Panc1 (cell line): ENCODE measurements around the gene TRIM44.

ENCODE experiments used
- CTCF ChIP-seq: fragments of 450-650 bp; IDR thresholded peaks from 2 replicates; pipeline ENCODE4 v1.5.1; 2017; ENCODE audit warnings: mild to moderate bottlenecking
- POLR2AphosphoS5 ChIP-seq: IDR thresholded peaks from 2 replicates; pipeline ENCODE4 v1.6.1; 2012; ENCODE audit warnings: mild to moderate bottlenecking, low read depth, low read length, moderate library complexity
- REST ChIP-seq, 2 experiments: IDR thresholded peaks; 2 replicates each; pipeline ENCODE4 v1.6.1; 2011 to 2012; ENCODE audit warnings: low read depth in 2 of 2, control low read depth in 1 of 2, low read length in 1 of 2, mild to moderate bottlenecking in 1 of 2, moderate library complexity in 1 of 2; ENCODE audit not compliant: insufficient read depth in 1 of 2
- SIN3A ChIP-seq: IDR thresholded peaks from 2 replicates; pipeline ENCODE4 v1.6.1; 2012; ENCODE audit warnings: low read depth, mild to moderate bottlenecking, low read length, moderate library complexity, borderline replicate concordance; ENCODE audit not compliant: insufficient read depth
- TCF7L2 ChIP-seq: IDR thresholded peaks from 2 replicates; pipeline ENCODE4 v1.6.1; 2011; ENCODE audit warnings: mild to moderate bottlenecking, low read depth, low read length, inconsistent platforms

GRCh38 chr11:35864131-35864530, 201.6 kb downstream of the TRIM44 start:
- TF ChIP-seq CTCF, result no peak
- no peak for TF ChIP-seq POLR2AphosphoS5
- TF ChIP-seq REST (IDR thresholded peaks at IDR 0.05; ENCODE audit: insufficient read depth in 1 of 2, low read depth in 2 of 2, low read length in 1 of 2), result no peak
- TF ChIP-seq SIN3A, result no peak
- no peak for TF ChIP-seq TCF7L2
